AG10803 (cell line): Measurements from ENCODE around the gene MRPL19.

Source experiments
- DNase-seq: peaks from one replicate; pipeline ENCODE4 v3.0.0; 2010; ENCODE audit warnings: low read depth
- H3K4me3 ChIP-seq: 2 replicates; pipeline ENCODE4 v1.5.1; 2011; ENCODE audit warnings: mild to moderate bottlenecking, low read length, control low read depth
- CTCF ChIP-seq: conservative IDR thresholded peaks from 2 replicates; pipeline ENCODE4 v1.5.1; 2011; ENCODE audit warnings: mild to moderate bottlenecking, low read length, control low read depth, inconsistent platforms

MRPL19 gene

GRCh38 chr2:75608684-75609333 is 37.8 kb upstream of the MRPL19 start:
- peak; percentile 43 for DNase-seq
- peak overlapping the region; percentile 50 for H3K4me3 ChIP-seq
- peak; percentile 99 for TF ChIP-seq CTCF

GRCh38 chr2:75609334-75609689 is 37.3 kb upstream of the MRPL19 start:
- no peak for DNase-seq
- TF ChIP-seq CTCF, result no peak

GRCh38 chr2:75609937-75610508 is 36.6 kb upstream of the MRPL19 start:
- DNase-seq, result peak; percentile 59
- no peak for TF ChIP-seq CTCF
- no peak overlapping the region for H3K4me3 ChIP-seq

More at GRCh38 chr2:75609334-75609689, 37.3 kb upstream of the MRPL19 start:
- H3K4me3 ChIP-seq, result no peak overlapping the region

GRCh38 chr2:75610671-75611070 is 35.9 kb upstream of the MRPL19 start:
- no peak for TF ChIP-seq CTCF
- no peak for DNase-seq
- H3K4me3 ChIP-seq, result no peak overlapping the region

GRCh38 chr2:75612108-75612861 is 34.3 kb upstream of the MRPL19 start:
- no peak for DNase-seq
- no peak overlapping the region for H3K4me3 ChIP-seq
- TF ChIP-seq CTCF, result no peak

GRCh38 chr2:75612862-75613243 is 33.7 kb upstream of the MRPL19 start:
- no peak overlapping the region for H3K4me3 ChIP-seq
- no peak for TF ChIP-seq CTCF
- no peak for DNase-seq
